Mammary epithelial cell (primary cell): ENCODE data around the gene ITPR3.

Experiments
- EZH2 ChIP-seq: IDR thresholded peaks from 2 replicates; pipeline ENCODE4 v1.6.1; 2012; ENCODE audit warnings: low read length, inconsistent platforms, borderline replicate concordance
- TF ChIP-seq, protein P1 (sequence below), 2 donors: IDR thresholded peaks in 1 of 2; conservative IDR thresholded peaks in 1 of 2; 2 replicates each; pipeline ENCODE4 v1.5.1; 2011 to 2012; ENCODE audit warnings: inconsistent platforms in 2 of 2, low read length in 2 of 2, mild to moderate bottlenecking in 2 of 2, control low read depth in 1 of 2, low read depth in 1 of 2; ENCODE audit not compliant: insufficient read depth in 1 of 2; ENCODE audit errors: extremely low read depth in 1 of 2

DNA sequence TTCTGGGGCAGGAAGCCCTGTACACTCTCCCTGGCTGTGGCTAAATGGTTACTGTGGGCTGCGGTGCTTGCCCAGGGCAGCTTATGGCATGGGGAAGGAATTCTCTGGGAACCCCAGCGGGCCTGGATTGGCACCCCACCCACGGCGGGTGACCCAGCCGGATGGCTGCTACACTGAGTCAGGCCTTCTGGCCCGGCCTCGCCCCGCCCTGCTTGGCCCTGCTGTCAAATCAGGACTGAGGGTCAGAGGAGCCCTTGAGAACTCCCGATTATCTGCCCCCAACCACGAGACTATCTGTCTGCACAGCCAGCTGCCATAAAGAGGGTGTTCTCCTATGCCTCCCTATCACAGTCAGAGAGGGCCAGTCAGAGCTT lies 7.3 kb upstream of the ITPR3 start:
- TF ChIP-seq, protein P1, sequence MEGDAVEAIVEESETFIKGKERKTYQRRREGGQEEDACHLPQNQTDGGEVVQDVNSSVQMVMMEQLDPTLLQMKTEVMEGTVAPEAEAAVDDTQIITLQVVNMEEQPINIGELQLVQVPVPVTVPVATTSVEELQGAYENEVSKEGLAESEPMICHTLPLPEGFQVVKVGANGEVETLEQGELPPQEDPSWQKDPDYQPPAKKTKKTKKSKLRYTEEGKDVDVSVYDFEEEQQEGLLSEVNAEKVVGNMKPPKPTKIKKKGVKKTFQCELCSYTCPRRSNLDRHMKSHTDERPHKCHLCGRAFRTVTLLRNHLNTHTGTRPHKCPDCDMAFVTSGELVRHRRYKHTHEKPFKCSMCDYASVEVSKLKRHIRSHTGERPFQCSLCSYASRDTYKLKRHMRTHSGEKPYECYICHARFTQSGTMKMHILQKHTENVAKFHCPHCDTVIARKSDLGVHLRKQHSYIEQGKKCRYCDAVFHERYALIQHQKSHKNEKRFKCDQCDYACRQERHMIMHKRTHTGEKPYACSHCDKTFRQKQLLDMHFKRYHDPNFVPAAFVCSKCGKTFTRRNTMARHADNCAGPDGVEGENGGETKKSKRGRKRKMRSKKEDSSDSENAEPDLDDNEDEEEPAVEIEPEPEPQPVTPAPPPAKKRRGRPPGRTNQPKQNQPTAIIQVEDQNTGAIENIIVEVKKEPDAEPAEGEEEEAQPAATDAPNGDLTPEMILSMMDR (conservative IDR thresholded peaks at IDR 0.05 in 1 of 2, IDR thresholded peaks at IDR 0.05 in 1 of 2; ENCODE audit: extremely low read depth in 1 of 2, insufficient read depth in 1 of 2, low read depth in 1 of 2, low read length in 2 of 2), result no peak
- no peak for TF ChIP-seq EZH2
